ENCODE data around the gene SUGT1.

Gene SUGT1

DNA sequence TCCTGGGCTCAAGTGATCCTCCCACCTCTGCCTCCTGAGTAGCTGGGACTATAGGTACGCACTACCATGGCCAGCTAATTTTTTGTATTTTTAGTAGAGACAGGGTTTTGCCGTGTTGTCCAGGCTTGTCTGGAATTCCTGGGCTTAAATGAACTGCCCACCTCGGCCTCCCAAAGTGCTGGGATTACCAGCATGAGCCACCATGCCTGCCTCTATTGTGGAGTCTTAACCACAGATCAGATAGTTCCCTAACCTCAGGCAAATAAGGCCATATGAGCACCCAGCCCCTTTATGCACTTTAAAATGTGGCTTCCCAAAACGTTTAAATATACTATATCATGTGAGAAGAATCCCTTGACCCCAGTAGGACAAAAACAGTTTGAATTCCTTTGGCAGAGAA, 70.5 kb downstream of the SUGT1 start:
- no peaks in the 10 kb centered on the region for H3K9me3 ChIP-seq (ENCODE audit: control insufficient read depth, low read length)
- H3K4me3 ChIP-seq (ENCODE audit: low read depth, low read length), result no peak overlapping the region
- H3K9ac ChIP-seq, result no peak overlapping the region
- no peaks in the 10 kb centered on the region for H3K4me1 ChIP-seq
- no peaks in the 10 kb centered on the region for H3K27me3 ChIP-seq (ENCODE audit: control insufficient read depth, insufficient read depth, low read length)
- no peak overlapping the region for H2AFZ ChIP-seq
- H3K27ac ChIP-seq, result no peak overlapping the region
- H3K36me3 ChIP-seq (ENCODE audit: control insufficient read depth, insufficient read depth, low read length), result no peaks in the 10 kb centered on the region
- TF ChIP-seq, protein P1, sequence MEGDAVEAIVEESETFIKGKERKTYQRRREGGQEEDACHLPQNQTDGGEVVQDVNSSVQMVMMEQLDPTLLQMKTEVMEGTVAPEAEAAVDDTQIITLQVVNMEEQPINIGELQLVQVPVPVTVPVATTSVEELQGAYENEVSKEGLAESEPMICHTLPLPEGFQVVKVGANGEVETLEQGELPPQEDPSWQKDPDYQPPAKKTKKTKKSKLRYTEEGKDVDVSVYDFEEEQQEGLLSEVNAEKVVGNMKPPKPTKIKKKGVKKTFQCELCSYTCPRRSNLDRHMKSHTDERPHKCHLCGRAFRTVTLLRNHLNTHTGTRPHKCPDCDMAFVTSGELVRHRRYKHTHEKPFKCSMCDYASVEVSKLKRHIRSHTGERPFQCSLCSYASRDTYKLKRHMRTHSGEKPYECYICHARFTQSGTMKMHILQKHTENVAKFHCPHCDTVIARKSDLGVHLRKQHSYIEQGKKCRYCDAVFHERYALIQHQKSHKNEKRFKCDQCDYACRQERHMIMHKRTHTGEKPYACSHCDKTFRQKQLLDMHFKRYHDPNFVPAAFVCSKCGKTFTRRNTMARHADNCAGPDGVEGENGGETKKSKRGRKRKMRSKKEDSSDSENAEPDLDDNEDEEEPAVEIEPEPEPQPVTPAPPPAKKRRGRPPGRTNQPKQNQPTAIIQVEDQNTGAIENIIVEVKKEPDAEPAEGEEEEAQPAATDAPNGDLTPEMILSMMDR (IDR thresholded peaks at IDR 0.05), result no peak
- no peak overlapping the region for H3K4me2 ChIP-seq (ENCODE audit: low read length)
- H3K79me2 ChIP-seq, result no peaks in the 10 kb centered on the region

DNA sequence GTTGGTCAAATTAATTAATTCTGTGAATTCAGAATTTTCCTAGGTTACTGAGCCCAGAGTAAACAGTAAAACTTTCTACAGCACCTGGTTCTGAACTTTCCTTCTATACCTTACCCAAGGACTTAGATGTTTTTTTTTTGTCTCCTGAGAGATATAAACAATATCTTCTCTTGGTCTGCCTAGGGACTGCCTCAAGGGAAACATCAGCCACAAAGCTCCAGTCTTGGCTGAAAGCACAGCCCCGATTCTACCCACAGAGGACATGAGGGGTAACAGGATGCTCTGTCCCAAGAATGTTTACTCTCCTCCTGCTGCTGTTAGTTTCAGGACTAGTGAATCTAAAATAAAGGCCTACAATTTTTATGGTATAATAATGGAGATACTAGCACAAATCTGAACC, 72.7 kb downstream of the SUGT1 start:
- no peaks in the 10 kb centered on the region for H3K36me3 ChIP-seq (ENCODE audit: control insufficient read depth, insufficient read depth, low read length)
- H3K9ac ChIP-seq, result no peak overlapping the region
- no peak overlapping the region for H3K4me3 ChIP-seq (ENCODE audit: low read depth, low read length)
- no peak overlapping the region for H3K4me2 ChIP-seq (ENCODE audit: low read length)
- H3K4me1 ChIP-seq, result no peaks in the 10 kb centered on the region
- H2AFZ ChIP-seq, result no peak overlapping the region
- TF ChIP-seq, protein P1 (IDR thresholded peaks at IDR 0.05), result no peak
- no peak overlapping the region for H3K27ac ChIP-seq
- no peaks in the 10 kb centered on the region for H3K9me3 ChIP-seq (ENCODE audit: control insufficient read depth, low read length)
- no peaks in the 10 kb centered on the region for H3K27me3 ChIP-seq (ENCODE audit: control insufficient read depth, insufficient read depth, low read length)
- H3K79me2 ChIP-seq, result no peaks in the 10 kb centered on the region

DNA sequence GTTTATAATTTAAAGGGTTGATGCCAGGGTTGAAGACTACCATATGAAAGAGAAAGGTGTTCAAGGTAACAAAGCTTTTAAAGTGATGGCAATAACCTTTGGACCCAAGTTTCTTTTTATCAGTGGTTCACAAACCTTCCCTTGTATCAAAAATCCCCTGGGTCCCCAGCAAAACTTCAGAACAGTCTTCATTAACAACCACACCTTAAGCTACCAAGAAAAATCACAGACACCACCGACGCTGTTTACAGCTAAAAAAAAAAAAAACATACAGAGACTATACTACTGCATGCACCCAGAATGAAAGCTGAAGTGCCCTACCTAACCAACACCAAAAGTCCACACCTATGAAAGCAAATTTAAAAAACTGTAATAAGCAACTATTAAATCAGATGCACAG, 73.6 kb downstream of the SUGT1 start:
- Histone ChIP-seq H2AFZ (no peak overlapping the region), H3K9me3 (ENCODE audit: control insufficient read depth, low read length) (no peaks in the 10 kb centered on the region), H3K36me3 (ENCODE audit: control insufficient read depth, insufficient read depth, low read length) (no peaks in the 10 kb centered on the region), H3K79me2 (no peaks in the 10 kb centered on the region), H3K4me3 (ENCODE audit: low read depth, low read length) (no peak overlapping the region), H3K27me3 (ENCODE audit: control insufficient read depth, insufficient read depth, low read length) (no peaks in the 10 kb centered on the region), H3K27ac (no peak overlapping the region), H3K4me1 (no peaks in the 10 kb centered on the region), H3K4me2 (ENCODE audit: low read length) (no peak overlapping the region), H3K9ac (no peak overlapping the region)
- TF ChIP-seq, protein P1 (IDR thresholded peaks at IDR 0.05), result no peak

DNA sequence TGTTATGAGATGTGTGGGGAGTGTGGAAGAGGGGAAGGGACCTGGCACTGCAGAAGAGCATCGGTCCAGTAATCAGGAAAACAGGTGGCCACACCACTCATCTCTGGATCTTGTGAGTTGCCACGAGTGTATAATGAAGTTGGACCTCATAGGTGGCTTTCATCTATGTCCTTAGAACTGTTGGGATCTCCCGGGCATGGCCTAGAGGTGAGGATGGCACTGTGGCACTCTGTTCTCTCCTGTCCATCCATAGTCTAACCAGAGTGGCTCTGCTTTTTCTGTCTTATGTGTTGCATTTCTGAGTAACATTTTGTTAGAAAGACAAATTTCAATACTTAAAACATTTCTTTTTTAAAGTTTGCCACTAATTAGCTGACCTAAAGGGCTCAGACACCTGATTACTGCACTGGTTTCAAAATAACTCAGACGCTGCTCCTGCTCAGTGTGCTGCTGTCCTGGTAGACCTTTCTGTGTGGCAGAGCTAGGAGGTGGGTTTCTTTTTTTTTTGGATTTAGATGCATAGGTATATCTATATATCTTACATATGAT, 81.5 kb downstream of the SUGT1 start:
- Histone ChIP-seq H3K4me3 (ENCODE audit: low read depth, low read length) (no peak overlapping the region), H3K9ac (no peak overlapping the region), H3K27ac (no peak overlapping the region), H3K79me2 (no peaks in the 10 kb centered on the region), H2AFZ (no peak overlapping the region), H3K27me3 (ENCODE audit: control insufficient read depth, insufficient read depth, low read length) (peaks cover under 1% of the 10 kb centered on the region), H3K4me2 (ENCODE audit: low read length) (no peak overlapping the region), H3K4me1 (no peaks in the 10 kb centered on the region), H3K9me3 (ENCODE audit: control insufficient read depth, low read length) (no peaks in the 10 kb centered on the region), H3K36me3 (ENCODE audit: control insufficient read depth, insufficient read depth, low read length) (no peaks in the 10 kb centered on the region)
- TF ChIP-seq, protein P1 (IDR thresholded peaks at IDR 0.05), result no peak

DNA sequence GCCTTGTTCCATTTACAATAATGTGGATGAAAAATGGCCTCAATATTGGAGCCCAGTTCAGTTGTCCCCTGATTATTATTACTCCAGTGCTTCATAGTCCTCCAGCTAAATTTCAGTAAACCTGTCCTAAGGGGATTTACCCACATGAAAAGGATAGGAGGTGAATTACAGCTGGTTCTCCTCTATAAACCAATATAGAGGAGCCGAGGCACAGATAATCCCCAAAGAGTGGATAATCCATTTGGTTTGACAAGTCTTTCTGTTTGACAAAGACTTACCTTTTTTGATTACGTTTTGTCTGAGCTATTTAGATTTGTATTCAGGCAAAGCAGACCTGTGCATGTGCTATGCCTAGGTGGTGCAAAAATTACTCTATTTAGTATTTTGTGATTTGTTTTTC, 84.3 kb downstream of the SUGT1 start:
- TF ChIP-seq, protein P1 (IDR thresholded peaks at IDR 0.05), result no peak
- H2AFZ ChIP-seq, result no peak overlapping the region
- H3K4me3 ChIP-seq (ENCODE audit: low read depth, low read length), result no peak overlapping the region
- H3K4me1 ChIP-seq, result no peaks in the 10 kb centered on the region
- no peak overlapping the region for H3K27ac ChIP-seq
- H3K9me3 ChIP-seq (ENCODE audit: control insufficient read depth, low read length), result no peaks in the 10 kb centered on the region
- H3K79me2 ChIP-seq, result no peaks in the 10 kb centered on the region
- H3K4me2 ChIP-seq (ENCODE audit: low read length), result no peak overlapping the region
- no peak overlapping the region for H3K9ac ChIP-seq
- H3K27me3 ChIP-seq (ENCODE audit: control insufficient read depth, insufficient read depth, low read length), result peaks cover 5% of the 10 kb centered on the region
- H3K36me3 ChIP-seq (ENCODE audit: control insufficient read depth, insufficient read depth, low read length), result no peaks in the 10 kb centered on the region

Data from parathyroid adenoma (tissue), 2 donors.